GM12878 (cell line): ENCODE results near the gene LRRC40. TPM values are rescaled to one million over a fixed set of nuclear protein-coding genes. Genes with fewer than 3 reads are reported as not detected.

ENCODE experiments used
- ASH2L ChIP-seq: fragments of 300-600, 200-600 bp; sonication (generic); IDR thresholded peaks from 2 replicates; pipeline ENCODE4 v1.6.1; 2017; ENCODE audit warnings: low read depth, mild to moderate bottlenecking, borderline replicate concordance
- BACH1 ChIP-seq: fragments of 450-650 bp; IDR thresholded peaks from 2 replicates; pipeline ENCODE4 v1.6.1; 2017; ENCODE audit warnings: mild to moderate bottlenecking, borderline replicate concordance
- BMI1 ChIP-seq: fragments of 450-650 bp; IDR thresholded peaks from 2 replicates; pipeline ENCODE4 v1.6.1; 2016; ENCODE audit warnings: mild to moderate bottlenecking, moderate library complexity, borderline replicate concordance
- EGR1 ChIP-seq, 2 experiments: IDR thresholded peaks; 1 replicate in 1 of 2; 2 replicates in 1 of 2; pipeline ENCODE4 v1.6.1; 2011 to 2012; ENCODE audit warnings: low read depth in 2 of 2, low read length in 2 of 2, borderline replicate concordance in 1 of 2, mild to moderate bottlenecking in 1 of 2, moderate library complexity in 1 of 2
- ETV6 ChIP-seq, 2 experiments: fragments of 450-650 bp in 1 of 2; IDR thresholded peaks in 1 of 2; conservative IDR thresholded peaks in 1 of 2; 2 replicates each; pipeline ENCODE4 v1.6.1; 2014; ENCODE audit warnings: antibody characterized with exemption in 1 of 2, borderline replicate concordance in 1 of 2, low read depth in 1 of 2, mild to moderate bottlenecking in 1 of 2, moderate library complexity in 1 of 2
- FOS ChIP-seq: IDR thresholded peaks from 3 replicates; pipeline ENCODE4 v1.6.1; 2011; ENCODE audit warnings: borderline replicate concordance; ENCODE audit not compliant: insufficient read length; ENCODE audit errors: extremely low read depth
- HDGF ChIP-seq: fragments of 450-650 bp; IDR thresholded peaks from 2 replicates; pipeline ENCODE4 v1.6.1; 2016; ENCODE audit warnings: antibody characterized with exemption
- IKZF1 ChIP-seq: fragments of 450-650 bp; conservative IDR thresholded peaks from 2 replicates; pipeline ENCODE4 v1.6.1; 2017; ENCODE audit warnings: antibody characterized with exemption, mild to moderate bottlenecking
- NFIC ChIP-seq: IDR thresholded peaks from 2 replicates; pipeline ENCODE4 v1.6.1; 2012; ENCODE audit warnings: low read depth, mild to moderate bottlenecking, inconsistent platforms, low read length, moderate library complexity
- NR2C1 ChIP-seq: fragments of 450-650 bp; IDR thresholded peaks from 2 replicates; pipeline ENCODE4 v1.6.1; 2017; ENCODE audit warnings: antibody characterized with exemption, mild to moderate bottlenecking, moderate library complexity
- PAX8 ChIP-seq: fragments of 450-650 bp; IDR thresholded peaks from 2 replicates; pipeline ENCODE4 v1.6.1; 2017; ENCODE audit warnings: mild to moderate bottlenecking, moderate library complexity
- POLR2A ChIP-seq: IDR thresholded peaks from 2 replicates; pipeline ENCODE4 v1.6.1; 2011; ENCODE audit warnings: low read depth, mild to moderate bottlenecking, low read length
- RAD21 ChIP-seq: IDR thresholded peaks from 2 replicates; pipeline ENCODE4 v1.6.1; 2011; ENCODE audit warnings: mild to moderate bottlenecking, low read depth, low read length, moderate library complexity; ENCODE audit not compliant: insufficient read depth
- RBBP5 ChIP-seq: fragments of 200-600 bp; sonication (generic); conservative IDR thresholded peaks from 2 replicates; pipeline ENCODE4 v1.6.1; 2016
- RELA ChIP-seq: fragments of 450-650 bp; IDR thresholded peaks from 2 replicates; pipeline ENCODE4 v1.8.0; 2014; ENCODE audit warnings: borderline replicate concordance; ENCODE audit not compliant: partially characterized antibody
- RUNX3 ChIP-seq: IDR thresholded peaks from 2 replicates; pipeline ENCODE4 v1.6.1; 2012; ENCODE audit warnings: low read length, inconsistent platforms
- SMAD5 ChIP-seq: IDR thresholded peaks from 2 replicates; pipeline ENCODE4 v1.6.1; 2016; ENCODE audit warnings: antibody characterized with exemption, low read depth
- SMARCA5 ChIP-seq: fragments of 450-650 bp; IDR thresholded peaks from 2 replicates; pipeline ENCODE4 v1.6.1; 2017; ENCODE audit warnings: mild to moderate bottlenecking
- SP1 ChIP-seq: IDR thresholded peaks from one replicate; pipeline ENCODE4 v1.6.1; 2011; ENCODE audit warnings: low read depth, low read length
- STAT3 ChIP-seq: IDR thresholded peaks from 2 replicates; pipeline ENCODE4 v1.6.1; 2011; ENCODE audit warnings: low read depth, low read length, improper control_type of control experiment
- SUPT20H ChIP-seq: IDR thresholded peaks from 2 replicates; pipeline ENCODE4 v1.6.1; 2011; ENCODE audit warnings: low read depth, mild to moderate bottlenecking, low read length, moderate library complexity, borderline replicate concordance; ENCODE audit not compliant: control insufficient read depth
- TAF1 ChIP-seq: IDR thresholded peaks from 2 replicates; pipeline ENCODE4 v1.6.1; 2011; ENCODE audit warnings: mild to moderate bottlenecking, low read depth, low read length, borderline replicate concordance
- ZNF24 ChIP-seq: fragments of 450-650 bp; IDR thresholded peaks from 2 replicates; pipeline ENCODE4 v1.6.1; 2017; ENCODE audit warnings: antibody characterized with exemption, mild to moderate bottlenecking
- ZSCAN29 ChIP-seq: fragments of 450-650 bp; IDR thresholded peaks from 2 replicates; pipeline ENCODE4 v1.6.1; 2017; ENCODE audit warnings: mild to moderate bottlenecking, moderate library complexity
- polyA plus RNA-seq, 11 experiments: library from polyadenylated mRNA; depleted of rRNA in 4 of 11; unstranded in 6 of 11; stranded (reverse) in 5 of 11; fragments of >200 nt; fragmentation: Nextera tagmentation in 4 of 11; fragmentation: Illumina TruSeq in 1 of 11; extraction: Ambion mirVana in 4 of 11; extraction: Trizol in 1 of 11; gene quantifications; 1 replicate in 1 of 11; 2 replicates in 10 of 11; pipeline versions ENCODE4 v1.2.1 to v1.2.3, GENCODE V29; 2011 to 2016; ENCODE audit warnings: inconsistent platforms in 2 of 11, missing spikeins in 2 of 11, low read depth in 1 of 11
- total RNA-seq, 4 experiments: library from RNA; depleted of rRNA in 3 of 4; stranded (reverse); fragments of >200 nt in 3 of 4; fragmentation: Illumina TruSeq in 1 of 4; extraction: Trizol in 1 of 4; gene quantifications; 2 replicates each; pipeline versions ENCODE4 v1.2.1 to v1.2.3, GENCODE V29; 2013 to 2021
- TF ChIP-seq, protein P1 (sequence below): fragments of 450-650 bp; IDR thresholded peaks from 2 replicates; pipeline ENCODE4 v1.6.1; 2016; ENCODE audit warnings: mild to moderate bottlenecking
- TF ChIP-seq, protein P2 (sequence below): IDR thresholded peaks from 2 replicates; pipeline ENCODE4 v1.6.1; 2012; ENCODE audit warnings: low read length, inconsistent platforms
- TF ChIP-seq, protein P3 (sequence below): fragments of 450-650 bp; formaldehyde crosslinking; IDR thresholded peaks from 2 replicates; pipeline ENCODE4 v1.4.0; 2022; ENCODE audit warnings: mild to moderate bottlenecking, moderate library complexity

LRRC40 gene
- total and polyA plus RNA-seq, 10 of the 15 experiments (the other 5 are each of a cell fraction or from before 2014, with no cell fraction given) = 19.5 to 44.3 (median 30.9) TPM

DNA sequence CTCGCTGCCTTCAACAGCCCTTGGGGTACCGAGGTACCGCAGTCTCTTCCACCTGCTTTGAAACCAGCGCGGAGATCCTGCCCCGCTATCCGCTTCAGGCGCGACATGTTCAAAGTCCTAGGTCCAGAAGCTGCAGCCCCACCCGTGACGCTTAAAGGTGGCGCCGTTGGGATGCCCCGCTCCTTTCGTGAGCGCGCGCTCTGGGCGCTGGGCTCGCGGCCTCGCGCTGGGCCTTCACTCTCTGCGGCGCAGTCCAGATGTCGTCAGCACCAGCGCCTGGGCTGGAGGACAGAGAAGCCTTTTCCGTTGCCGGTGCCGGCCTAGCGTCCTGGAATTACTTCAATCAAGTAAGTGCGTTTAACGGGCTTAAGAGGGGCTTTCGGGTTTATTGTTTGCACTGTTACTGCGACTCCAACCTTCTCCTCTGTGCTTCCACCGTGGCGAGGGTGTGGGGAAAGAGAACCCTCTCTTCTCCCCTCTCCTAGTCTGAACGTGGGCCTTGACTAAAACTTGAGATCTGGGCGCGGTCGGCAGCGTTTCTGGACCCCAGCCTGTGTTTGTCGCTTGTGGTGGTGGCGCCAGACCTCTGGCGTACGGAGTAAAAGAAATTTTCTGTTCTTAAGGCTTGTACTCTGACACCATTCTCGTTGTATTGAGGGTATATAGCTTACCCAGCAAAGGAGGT is at the start of gene LRRC40 (continued):
- TF ChIP-seq, protein P1, sequence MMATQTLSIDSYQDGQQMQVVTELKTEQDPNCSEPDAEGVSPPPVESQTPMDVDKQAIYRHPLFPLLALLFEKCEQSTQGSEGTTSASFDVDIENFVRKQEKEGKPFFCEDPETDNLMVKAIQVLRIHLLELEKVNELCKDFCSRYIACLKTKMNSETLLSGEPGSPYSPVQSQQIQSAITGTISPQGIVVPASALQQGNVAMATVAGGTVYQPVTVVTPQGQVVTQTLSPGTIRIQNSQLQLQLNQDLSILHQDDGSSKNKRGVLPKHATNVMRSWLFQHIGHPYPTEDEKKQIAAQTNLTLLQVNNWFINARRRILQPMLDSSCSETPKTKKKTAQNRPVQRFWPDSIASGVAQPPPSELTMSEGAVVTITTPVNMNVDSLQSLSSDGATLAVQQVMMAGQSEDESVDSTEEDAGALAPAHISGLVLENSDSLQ = peak; percentile 49; the same call in 1 of the 2 replicates
- TF ChIP-seq NFIC (peak; percentile 46; the same call in 1 of the 2 replicates), FOS (no peak), BMI1 (no peak), RBBP5 (0 out of 2 replicates have a peak, but pooled peaks have one; percentile 11), SMAD5 (peak; percentile 76; the same call in 1 of the 2 replicates), PAX8 (no peak), IKZF1 (peak; percentile 90), EGR1 (IDR thresholded peaks at IDR 0.05; ENCODE audit: borderline replicate concordance in 1 of 2, low read depth in 2 of 2, low read length in 2 of 2) (no peak), SP1 (peak; percentile 46), ASH2L (peak; percentile 73; the same call in 1 of the 2 replicates), ETV6 (conservative IDR thresholded peaks at IDR 0.05 in 1 of 2, IDR thresholded peaks at IDR 0.05 in 1 of 2; ENCODE audit: borderline replicate concordance in 1 of 2, low read depth in 1 of 2) (no peak), HDGF (0 out of 2 replicates have a peak, but pooled peaks have one; percentile 31), SUPT20H (no peak), ZSCAN29 (no peak), RELA (peak; percentile 92), SMARCA5 (peak; percentile 57; the same call in 1 of the 2 replicates), POLR2A (peak; percentile 82), TAF1 (peak; percentile 52; the same call in 1 of the 2 replicates), BACH1 (0 out of 2 replicates have a peak, but pooled peaks have one; percentile 29), RUNX3 (peak; percentile 24; the same call in 1 of the 2 replicates), ZNF24 (peak; percentile 31; the same call in 1 of the 2 replicates), RAD21 (no peak), NR2C1 (0 out of 2 replicates have a peak, but pooled peaks have one; percentile 51), STAT3 (no peak)
- TF ChIP-seq, protein P2, sequence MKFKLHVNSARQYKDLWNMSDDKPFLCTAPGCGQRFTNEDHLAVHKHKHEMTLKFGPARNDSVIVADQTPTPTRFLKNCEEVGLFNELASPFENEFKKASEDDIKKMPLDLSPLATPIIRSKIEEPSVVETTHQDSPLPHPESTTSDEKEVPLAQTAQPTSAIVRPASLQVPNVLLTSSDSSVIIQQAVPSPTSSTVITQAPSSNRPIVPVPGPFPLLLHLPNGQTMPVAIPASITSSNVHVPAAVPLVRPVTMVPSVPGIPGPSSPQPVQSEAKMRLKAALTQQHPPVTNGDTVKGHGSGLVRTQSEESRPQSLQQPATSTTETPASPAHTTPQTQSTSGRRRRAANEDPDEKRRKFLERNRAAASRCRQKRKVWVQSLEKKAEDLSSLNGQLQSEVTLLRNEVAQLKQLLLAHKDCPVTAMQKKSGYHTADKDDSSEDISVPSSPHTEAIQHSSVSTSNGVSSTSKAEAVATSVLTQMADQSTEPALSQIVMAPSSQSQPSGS = no peak
- TF ChIP-seq, protein P3, sequence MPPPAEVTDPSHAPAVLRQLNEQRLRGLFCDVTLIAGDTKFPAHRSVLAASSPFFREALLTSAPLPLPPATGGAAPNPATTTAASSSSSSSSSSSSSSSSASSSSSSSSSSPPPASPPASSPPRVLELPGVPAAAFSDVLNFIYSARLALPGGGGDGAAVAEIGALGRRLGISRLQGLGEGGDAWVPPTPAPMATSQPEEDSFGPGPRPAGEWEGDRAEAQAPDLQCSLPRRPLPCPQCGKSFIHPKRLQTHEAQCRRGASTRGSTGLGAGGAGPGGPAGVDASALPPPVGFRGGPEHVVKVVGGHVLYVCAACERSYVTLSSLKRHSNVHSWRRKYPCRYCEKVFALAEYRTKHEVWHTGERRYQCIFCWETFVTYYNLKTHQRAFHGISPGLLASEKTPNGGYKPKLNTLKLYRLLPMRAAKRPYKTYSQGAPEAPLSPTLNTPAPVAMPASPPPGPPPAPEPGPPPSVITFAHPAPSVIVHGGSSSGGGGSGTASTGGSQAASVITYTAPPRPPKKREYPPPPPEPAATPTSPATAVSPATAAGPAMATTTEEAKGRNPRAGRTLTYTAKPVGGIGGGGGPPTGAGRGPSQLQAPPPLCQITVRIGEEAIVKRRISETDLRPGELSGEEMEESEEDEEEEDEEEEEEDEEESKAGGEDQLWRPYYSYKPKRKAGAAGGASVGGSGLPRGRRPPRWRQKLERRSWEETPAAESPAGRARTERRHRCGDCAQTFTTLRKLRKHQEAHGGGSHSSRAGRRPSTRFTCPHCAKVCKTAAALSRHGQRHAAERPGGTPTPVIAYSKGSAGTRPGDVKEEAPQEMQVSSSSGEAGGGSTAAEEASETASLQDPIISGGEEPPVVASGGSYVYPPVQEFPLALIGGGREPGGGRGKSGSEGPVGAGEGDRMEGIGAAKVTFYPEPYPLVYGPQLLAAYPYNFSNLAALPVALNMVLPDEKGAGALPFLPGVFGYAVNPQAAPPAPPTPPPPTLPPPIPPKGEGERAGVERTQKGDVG (CRISPR knock-in tag) = no peak
